ENCODE measurements around the gene DDT. TPM values are rescaled to one million over a fixed set of nuclear protein-coding genes. Genes with fewer than 3 reads are reported as not detected.
"Not testable (repeated sequence)": the region's sequence is repeated elsewhere in the genome, so short reads cannot be mapped to it uniquely, and the experiment has no call there.

Gene DDT
- total RNA-seq, 2 donors from 2014 or later, result 48.5 to 50.3 TPM

DNA sequence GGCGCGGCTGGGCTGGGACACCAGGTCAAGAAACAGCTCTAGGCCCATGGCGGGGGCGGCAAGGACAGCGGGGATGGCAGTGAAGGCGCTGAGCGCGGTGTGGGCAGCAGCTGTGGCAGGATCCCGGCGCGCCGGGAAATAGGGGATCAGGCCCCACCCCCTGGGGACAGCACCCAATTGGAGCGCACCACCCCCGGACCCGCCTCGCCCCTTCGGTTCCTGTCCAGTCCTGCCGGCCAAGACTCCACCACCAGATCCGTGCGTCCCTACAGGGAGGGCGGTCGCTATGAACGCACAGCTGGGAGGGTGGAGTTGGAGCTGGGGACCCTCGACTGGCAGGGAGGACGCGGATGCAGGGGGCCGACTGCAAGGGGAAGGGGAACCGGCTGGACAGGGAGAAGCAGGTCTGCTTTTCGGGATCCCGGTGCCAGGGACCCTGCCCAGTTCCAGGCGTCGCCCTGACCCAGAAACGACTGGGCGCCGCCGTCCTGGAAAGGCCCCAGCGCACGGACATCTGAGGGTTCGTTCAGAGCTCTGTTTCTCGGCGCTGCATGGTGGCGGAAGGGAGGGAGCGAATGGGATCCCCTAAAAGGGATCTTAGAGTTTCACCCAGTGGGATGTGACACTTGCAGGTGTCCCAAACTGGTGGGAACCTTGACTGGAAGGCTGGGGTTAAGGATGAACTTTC lies 13.0 kb downstream of the DDT start, which contains the start of gene GSTT2B:
TSS of gene GSTT2B (minus strand) at position 112 of the 688 bp plus-strand sequence. CDS start at position 48, 64 bp downstream.
- DNase-seq (ENCODE audit: low spot score); intact Hi-C loops (cut with DNase I): not testable (repeated sequence)

DNA sequence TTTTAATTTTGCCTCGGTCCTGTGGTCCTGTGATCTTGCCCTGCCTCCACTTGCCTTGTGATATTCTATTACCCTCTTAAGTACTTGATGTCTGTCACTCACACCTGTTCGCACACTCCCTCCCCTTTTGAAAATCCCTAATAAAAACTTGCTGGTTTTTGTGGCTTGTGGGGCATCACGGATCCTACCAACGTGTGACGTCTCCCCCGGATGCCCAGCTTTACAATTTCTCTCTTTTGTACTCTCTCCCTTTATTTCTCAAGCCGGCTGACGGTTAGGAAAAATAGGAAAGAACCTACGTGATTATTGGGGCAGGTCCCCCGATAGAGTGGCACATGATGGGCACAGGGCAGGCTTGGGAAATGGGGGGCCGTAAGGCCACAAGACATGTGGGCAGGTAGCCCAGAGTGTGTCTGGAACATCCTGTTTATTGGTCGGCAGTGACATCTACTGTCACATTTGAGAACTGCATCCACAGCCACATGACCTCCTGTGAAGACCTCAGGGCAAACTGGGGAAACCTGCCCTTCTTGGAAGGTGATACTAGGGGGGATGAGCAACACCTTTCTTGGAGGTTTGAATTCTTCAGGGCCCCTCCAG lies 17.8 kb downstream of the DDT start:
- intact Hi-C loops (cut with DNase I), result not testable (repeated sequence)
- DNase-seq (ENCODE audit: low spot score), result peak; percentile 81

DNA sequence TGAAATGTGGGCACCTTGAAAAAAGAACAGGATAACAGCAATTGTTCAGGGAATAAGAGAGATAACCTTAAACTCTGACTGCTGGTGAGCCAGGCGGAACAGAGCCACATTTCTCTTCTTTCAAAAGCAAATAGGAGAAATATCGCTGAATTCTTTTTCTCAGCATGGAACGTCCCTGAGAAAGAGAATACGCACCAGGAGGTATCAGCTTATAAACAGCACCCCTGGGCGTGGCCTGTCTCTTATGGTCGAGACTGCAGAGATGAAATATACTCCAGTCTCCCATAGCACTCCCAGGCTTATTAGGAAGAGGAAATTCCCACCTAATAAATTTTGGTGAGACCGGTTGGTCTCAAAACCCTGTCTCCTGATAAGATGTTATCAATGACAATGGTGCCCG lies 18.4 kb downstream of the DDT start:
- intact Hi-C loops (cut with DNase I), result not testable (repeated sequence)

DNA sequence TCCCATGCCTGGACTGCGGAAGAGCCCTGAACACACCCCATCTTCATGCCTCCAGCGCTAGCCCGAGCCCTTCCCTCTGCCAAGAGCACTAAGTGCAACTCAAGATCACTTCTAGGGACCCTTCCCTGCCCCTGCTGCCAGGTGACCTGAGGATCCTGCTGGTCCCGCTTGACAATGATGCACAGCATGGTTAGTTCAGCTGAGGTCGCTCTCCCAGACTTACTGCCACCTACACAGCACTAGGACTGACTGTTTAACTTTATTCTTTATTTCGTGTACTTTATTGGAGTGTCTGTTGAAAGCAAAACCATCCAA lies 19.3 kb downstream of the DDT start:
- intact Hi-C loops (cut with DNase I), result not testable (repeated sequence)
- DNase-seq (ENCODE audit: low spot score), result peak; percentile 49

More for the DNA sequence above, 18.4 kb downstream of the DDT start:
- DNase-seq (ENCODE audit: low spot score), result peak; percentile 17

DNA sequence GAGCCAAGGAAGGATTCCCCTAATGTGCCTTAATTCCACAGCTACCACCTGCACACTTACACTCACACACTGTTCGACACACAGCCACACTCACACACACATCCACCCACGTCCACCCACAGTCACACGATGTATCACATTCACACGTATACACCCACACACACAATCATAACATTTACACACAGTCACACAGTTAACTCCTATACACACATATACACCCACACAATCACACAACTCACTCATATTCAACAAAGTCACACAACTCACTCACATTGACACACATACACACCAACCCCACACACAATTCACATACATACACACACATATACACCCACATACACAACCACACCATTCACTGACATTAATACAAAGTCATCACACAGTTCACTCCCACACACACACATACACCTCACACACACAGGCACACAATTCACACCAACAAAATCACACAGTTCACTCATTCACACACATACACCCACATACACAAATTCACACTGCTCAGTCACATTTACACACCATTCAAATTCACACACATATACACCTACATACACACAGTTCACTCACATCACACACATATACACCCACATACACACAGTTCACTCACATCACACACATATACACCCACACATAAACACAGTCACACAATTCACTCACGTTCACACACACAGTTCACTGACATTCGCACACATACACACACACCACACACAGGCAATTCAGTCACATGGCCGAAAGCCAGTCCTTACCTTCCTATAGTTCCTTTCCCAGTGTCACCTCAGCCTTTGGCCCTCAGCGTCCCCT lies 19.8 kb downstream of the DDT start:
- intact Hi-C loops (cut with DNase I); DNase-seq (ENCODE audit: low spot score): not testable (repeated sequence)

DNA sequence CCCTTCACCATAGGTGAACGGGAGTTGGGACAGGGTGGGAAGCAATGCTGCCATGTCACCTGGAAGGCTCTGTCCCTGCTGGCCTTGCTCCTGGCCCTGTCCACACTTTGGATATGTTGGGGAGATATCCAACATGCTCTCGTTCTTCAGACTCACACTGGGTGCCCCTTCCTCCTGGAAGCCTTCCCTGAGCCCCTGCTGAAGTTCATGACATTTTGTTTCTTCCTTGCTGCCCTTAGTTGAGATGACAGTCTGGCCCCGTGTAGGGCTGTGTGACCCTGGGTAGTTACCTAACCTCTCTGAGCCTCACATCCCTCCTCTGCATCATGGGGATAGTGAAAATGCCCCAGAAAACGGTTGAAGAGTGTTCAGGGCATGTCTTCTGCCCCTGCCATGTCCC lies 20.8 kb downstream of the DDT start:
- intact Hi-C loops (cut with DNase I), result not testable (repeated sequence)
- DNase-seq (ENCODE audit: low spot score), result peak; percentile 31

DNA sequence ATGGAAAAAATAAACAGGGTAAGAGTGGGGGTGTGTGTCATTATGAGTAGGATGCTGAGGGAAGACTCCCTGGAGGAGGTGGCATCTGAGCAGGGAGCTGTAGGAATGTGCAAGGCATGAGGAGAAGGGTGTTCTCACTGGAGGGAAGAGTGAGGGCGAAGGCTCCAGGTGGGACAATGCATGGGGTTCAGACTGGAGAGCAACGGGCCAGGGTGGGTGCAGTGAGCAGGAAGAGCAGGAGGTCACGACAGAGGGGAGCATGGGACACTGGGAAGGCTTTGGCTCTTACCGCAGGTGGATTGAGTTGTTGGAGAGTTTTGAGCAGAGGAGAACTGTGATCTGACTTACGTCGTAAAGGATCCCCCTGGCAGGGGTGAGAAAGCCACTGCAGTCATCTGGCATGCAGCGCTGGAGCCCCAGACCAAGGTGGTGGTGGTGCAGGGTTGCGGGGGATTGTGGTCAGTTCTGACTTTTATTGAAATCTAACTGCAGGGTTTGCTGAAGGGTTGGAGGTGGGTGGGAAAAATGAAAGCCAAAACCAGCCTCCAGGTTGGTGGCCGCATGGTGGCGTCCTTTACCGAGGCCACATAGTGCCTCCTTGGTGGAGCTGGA lies 21.3 kb downstream of the DDT start:
- peak; percentile 20 for DNase-seq (ENCODE audit: low spot score)
- intact Hi-C loops (cut with DNase I), result not testable (repeated sequence)

DNA sequence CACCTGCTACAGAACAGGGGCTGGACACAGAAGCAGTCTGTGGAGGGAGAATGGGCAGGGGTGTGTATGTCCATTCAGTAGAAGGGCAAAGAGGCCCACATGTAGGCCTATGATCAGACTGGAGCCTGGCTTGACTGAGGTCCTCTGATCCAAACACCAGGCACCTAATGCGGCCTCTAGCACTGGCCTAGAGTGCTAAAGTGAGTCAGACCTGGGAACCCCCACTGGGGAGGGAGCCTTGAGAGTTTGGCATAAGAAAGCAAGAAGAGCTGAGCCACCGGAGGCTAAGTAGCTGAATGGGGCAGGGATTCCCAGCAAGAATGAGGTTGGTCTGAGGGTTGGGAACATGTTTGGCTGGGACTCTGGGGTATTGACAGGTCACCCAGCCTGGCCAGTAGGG lies 22.9 kb downstream of the DDT start:
- peak; percentile 31 for DNase-seq (ENCODE audit: low spot score)
- intact Hi-C loops (cut with DNase I), result not testable (repeated sequence)

DNA sequence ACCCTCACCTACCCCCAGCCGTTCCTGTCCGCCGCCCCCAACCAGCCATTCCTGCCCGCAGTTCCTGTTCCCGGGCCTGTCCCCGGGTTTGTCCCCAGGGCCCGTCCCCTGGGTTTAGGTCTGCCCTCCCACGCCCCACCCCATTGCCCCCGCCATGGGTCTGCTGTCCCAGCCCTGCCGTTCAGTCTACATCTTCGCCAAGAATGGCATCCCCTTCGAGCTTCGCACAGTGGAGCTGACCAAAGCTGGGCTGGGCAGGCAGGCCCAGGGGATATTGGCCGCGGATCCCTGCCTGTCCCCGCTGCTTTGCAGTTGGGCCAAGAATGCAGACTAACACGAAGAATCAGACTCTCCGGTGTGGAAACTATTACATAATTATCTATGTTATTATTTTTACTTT lies 24.5 kb downstream of the DDT start:
- intact Hi-C loops (cut with DNase I), result not testable (repeated sequence)
- DNase-seq (ENCODE audit: low spot score), result peak; percentile 13

DNA sequence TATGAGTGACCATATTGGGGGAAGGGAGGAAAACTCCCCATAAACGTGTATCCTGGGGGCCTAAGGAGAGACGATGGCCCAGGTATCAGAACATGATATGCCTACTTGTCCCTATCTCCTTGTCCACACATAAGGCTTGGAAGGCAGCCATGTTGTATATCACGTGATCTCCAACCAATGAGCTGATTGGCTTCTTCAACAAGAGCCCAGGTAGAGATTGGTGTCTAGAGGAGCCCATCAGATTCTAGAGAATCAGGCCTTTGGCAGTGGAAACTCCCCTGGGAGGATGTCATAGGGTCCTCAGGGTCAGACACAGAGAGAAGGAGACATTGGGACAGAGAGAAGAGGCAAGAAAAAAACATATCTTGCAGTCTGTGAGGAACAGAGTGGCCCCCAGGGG lies 26.9 kb downstream of the DDT start:
- intact Hi-C loops (cut with DNase I); DNase-seq (ENCODE audit: low spot score): not testable (repeated sequence)

DNA sequence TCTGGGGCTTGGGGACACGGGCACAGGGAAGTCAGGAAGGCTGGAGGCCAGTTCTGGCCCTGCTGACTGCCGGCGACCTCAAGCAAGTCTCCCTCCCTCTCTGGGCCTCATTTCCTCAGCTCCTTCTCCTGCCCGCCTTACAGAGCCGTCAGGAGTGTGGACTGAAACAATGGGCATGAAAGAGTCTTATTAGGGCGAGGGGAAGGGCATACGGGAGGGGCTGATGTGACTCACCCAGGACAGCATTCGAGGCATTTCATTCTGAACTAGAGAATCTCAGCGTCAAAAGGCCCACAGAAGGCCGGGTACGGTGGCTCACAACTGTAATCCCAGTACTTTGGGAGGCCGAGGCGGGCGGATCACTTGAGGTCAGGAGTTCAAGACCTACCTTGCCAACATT lies 34.1 kb downstream of the DDT start:
- DNase-seq (ENCODE audit: low spot score), result peak; percentile 22

DNA sequence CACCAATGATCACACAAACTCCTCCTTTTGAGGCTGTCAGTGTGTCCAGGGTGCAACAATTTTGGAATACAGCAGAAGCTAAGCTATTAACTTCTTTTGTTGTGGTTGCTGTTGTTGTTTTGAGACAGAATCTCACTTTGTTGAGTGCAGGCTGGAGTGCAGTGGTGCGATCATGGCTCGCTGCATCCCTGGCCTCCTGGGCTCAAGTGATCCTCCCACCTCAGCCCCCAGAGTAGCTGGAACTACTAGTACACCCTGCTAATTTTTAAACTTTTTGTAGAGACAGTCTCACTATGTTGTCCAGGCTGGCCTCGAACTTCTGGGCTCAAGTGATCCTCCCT lies 35.3 kb downstream of the DDT start:
- intact Hi-C loops (cut with DNase I), result no loop called here
- peak; percentile 40 for DNase-seq (ENCODE audit: low spot score)

More for the DNA sequence above, 34.1 kb downstream of the DDT start:
- intact Hi-C loops (cut with DNase I), result not testable (repeated sequence)

DNA sequence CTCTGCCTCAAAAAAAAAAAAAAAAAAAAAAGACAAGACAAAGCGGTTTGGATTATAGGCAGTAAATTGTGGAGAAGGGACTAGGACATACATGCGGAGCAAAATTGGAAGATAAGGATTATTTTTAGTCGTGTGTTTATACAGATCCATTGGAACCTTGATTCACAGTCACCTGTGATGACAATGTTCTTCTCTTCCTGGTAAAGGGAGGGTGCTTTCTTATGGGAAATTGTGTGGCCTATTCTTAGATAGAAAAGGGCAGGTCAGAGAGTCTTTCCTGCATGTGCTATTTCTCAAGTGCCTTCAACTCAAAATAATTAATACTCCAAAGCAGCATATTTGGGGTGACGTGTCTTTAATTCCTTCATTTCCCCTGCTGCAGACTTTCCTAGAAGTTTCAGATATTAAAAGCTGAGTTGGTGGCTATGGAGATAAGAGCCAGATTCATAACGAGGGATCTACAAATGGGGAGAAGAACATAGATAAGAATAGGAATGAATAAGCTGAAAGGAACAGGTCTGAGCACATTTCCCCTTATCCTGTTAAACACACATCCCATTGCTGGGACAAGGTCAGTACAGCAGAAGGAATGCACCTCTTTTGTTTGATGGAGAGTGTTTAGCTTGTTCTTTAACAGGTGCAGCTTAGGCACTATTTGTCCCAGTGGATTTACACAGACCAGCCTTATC lies 35.8 kb downstream of the DDT start:
- intact Hi-C loops (cut with DNase I), result no loop called here
- no peak for DNase-seq (ENCODE audit: low spot score)

DNA sequence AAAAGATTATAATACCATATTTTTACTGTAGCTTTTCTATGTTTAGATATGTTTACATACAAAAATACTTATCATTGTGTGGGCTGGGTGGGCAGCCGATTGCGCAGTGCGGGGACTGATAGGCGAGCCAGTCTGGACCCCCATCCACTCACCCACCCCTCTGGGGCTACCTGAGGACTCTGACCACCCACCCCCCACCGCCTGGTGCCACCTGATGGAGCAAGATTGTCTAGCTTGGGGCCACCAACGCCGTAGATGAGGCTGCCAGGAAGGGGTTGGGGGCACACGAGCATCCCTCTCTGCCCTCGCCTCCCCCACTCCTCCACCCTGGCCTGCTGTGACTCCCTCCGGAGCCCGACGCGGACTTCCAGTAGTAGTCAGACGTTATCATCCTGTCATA lies 47.7 kb downstream of the DDT start:
- no peak for DNase-seq (ENCODE audit: low spot score)
- intact Hi-C loops (cut with DNase I), result loop anchor here in 1 of 2 donors (10.0 kb wide), 1 partner anchor 48 kb away; the partner anchor contains the start of gene DDT

DNA sequence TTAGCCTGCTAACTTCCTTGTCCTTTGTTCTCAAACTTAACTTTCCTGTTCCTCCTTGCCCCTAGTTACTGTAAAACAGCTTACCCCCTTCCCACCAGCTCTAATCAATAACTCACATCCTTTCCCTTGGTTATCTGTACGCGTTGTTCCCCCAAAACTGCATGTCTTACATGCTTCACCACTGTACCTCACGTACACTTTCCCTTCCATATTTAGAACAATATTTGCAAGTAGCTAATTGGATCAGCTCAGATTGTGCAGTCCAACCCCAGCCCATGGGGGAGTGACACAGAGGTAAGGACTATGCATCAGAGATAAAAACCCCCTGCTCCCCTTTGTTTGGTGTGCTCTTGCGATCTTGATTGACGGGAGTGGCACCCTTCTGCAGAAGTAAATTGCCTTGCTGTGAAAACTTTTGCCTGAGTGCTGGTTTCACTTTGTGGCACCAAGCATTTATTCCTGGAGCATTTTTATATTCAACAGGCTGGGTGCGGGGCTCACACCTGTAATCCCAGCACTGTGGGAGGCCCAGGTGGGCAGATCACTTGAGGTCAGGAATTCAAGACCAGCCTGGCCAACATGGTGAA lies 49.1 kb downstream of the DDT start:
- intact Hi-C loops (cut with DNase I), result loop anchor here in 1 of 2 donors (10.0 kb wide), 1 partner anchor 50 kb away; the partner anchor contains the start of gene DDT
- DNase-seq (ENCODE audit: low spot score), result no peak

DNA sequence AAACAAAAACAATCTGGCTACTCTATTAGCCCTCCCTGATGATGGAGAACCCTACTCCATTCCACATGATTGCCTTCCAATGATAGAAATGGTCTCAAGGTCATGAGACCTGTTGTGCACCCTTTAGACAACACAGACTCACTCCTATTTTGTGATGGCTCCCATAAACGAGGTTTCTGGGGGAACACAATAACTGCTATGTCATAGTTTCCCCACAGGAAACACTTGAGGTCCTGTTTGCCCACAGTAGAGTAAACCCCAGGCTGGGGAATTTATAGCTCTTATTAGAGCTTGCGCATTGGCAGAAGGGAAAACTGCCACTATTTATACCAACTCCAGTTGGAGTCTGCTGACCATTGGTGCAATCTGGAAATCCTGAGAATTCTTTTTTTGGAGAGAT lies 51.3 kb downstream of the DDT start:
- intact Hi-C loops (cut with DNase I), result loop anchor here in 1 of 2 donors (10.0 kb wide), 1 partner anchor 52 kb away; the partner anchor contains the start of gene DDT
- no peak for DNase-seq (ENCODE audit: low spot score)

DNA sequence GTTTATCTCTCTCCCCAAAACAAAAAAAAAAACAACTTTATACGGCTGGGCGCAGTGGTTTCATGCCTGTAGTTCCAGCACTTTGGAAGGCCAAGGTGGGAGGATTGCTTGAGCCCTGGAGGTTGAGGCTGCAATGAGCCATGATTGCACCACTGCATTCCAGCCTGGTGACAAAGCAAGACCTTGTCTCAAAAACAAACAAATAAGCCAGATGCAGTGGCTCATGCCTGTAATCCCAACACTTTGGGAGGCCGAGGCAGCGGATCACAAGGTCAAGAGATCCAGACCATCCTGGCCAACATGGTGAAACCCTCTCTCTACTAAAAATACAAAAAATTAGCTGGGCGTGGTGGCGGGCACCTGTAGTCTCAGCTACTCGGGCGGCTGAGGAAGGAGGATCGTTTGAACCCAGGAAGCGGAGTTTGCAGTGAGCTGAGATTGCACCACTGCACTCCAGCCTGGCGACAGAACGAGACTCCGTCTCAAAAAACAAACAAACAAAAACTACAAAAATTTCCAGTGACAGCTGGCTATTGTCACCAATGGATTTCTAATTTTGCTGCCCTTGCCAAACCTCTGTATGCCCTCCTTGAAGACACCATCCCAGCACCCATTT lies 52.5 kb downstream of the DDT start:
- not testable (repeated sequence) for DNase-seq (ENCODE audit: low spot score)
- intact Hi-C loops (cut with DNase I), result loop anchor here in 1 of 2 donors (10.0 kb wide), 1 partner anchor 53 kb away; the partner anchor contains the start of gene DDT

Measured in posterior vena cava (tissue), 2 donors.